ENCODE measurements around the gene TLR2. TPM values are rescaled to one million over a fixed set of nuclear protein-coding genes. Genes with fewer than 3 reads are reported as not detected.

TLR2 gene
- total and polyA plus RNA-seq, 2 experiments from 2014 or later, result 0.63 to 1.2 TPM

- TF ChIP-seq CREB1 (CRISPR knock-in tag; IDR thresholded peaks at IDR 0.05; ENCODE audit: low read depth) (no peak), ZNF331 (CRISPR knock-in tag; IDR thresholded peaks at IDR 0.05; ENCODE audit: low read depth) (no peak), REST (IDR thresholded peaks at IDR 0.05; ENCODE audit: unreplicated experiment) (no peak), ETS1 (IDR thresholded peaks at IDR 0.05) (no peak), EZH2 (IDR thresholded peaks at IDR 0.05; ENCODE audit: low read depth, unreplicated experiment) (no peak), POLR2AphosphoS5 (IDR thresholded peaks at IDR 0.05; ENCODE audit: low read depth) (no peak), ZNF462 (CRISPR knock-in tag; IDR thresholded peaks at IDR 0.05) (no peak), NANOG (IDR thresholded peaks at IDR 0.05; ENCODE audit: borderline replicate concordance) (no peak), STAT1 (IDR thresholded peaks at IDR 0.05; ENCODE audit: unreplicated experiment) (no peak)
- TF ChIP-seq, protein P1, sequence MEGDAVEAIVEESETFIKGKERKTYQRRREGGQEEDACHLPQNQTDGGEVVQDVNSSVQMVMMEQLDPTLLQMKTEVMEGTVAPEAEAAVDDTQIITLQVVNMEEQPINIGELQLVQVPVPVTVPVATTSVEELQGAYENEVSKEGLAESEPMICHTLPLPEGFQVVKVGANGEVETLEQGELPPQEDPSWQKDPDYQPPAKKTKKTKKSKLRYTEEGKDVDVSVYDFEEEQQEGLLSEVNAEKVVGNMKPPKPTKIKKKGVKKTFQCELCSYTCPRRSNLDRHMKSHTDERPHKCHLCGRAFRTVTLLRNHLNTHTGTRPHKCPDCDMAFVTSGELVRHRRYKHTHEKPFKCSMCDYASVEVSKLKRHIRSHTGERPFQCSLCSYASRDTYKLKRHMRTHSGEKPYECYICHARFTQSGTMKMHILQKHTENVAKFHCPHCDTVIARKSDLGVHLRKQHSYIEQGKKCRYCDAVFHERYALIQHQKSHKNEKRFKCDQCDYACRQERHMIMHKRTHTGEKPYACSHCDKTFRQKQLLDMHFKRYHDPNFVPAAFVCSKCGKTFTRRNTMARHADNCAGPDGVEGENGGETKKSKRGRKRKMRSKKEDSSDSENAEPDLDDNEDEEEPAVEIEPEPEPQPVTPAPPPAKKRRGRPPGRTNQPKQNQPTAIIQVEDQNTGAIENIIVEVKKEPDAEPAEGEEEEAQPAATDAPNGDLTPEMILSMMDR (conservative IDR thresholded peaks at IDR 0.05; ENCODE audit: low read depth in 2 of 2), result no peak
Measured at GRCh38 chr4:153635846-153636245, 48.2 kb upstream of the TLR2 start.

More at GRCh38 chr4:153635846-153636245, 48.2 kb upstream of the TLR2 start:
- Mint-ChIP-seq H3K36me3 (ENCODE audit: low read depth) (peaks cover 37% of the 10 kb centered on the region), H3K4me1 (peaks cover 7% of the 10 kb centered on the region), H3K27me3 (ENCODE audit: insufficient read depth, low read depth, poor library complexity) (peaks cover 5% of the 10 kb centered on the region), H3K4me3 (no peak overlapping the region), H3K27ac (no peak overlapping the region), H3K9me3 (no peaks in the 10 kb centered on the region)
- H3K27me3 ChIP-seq (ENCODE audit: insufficient read depth), result no peaks in the 10 kb centered on the region
- ATAC-seq, result no peak
- DNase-seq (ENCODE audit: low spot score), result no peak
- no peak overlapping the region for H3K27ac ChIP-seq (ENCODE audit: low read depth)
- H3K4me1 ChIP-seq (ENCODE audit: insufficient read depth), result no peaks in the 10 kb centered on the region
- no peaks in the 10 kb centered on the region for H4K20me1 ChIP-seq (replicated peaks; ENCODE audit: insufficient read depth)
- H3F3A ChIP-seq (replicated peaks; ENCODE audit: low read depth), result 0 out of 2 replicates have a peak, but pooled peaks cover 2% of the 10 kb centered on the region
- no peak overlapping the region for H3K4me2 ChIP-seq
- no peaks in the 10 kb centered on the region for H3K79me2 ChIP-seq (replicated peaks; ENCODE audit: insufficient read depth)
- H3K36me3 ChIP-seq (ENCODE audit: insufficient read depth), result peaks cover 14% of the 10 kb centered on the region; the same call in 1 of the 2 replicates
- H3K4me3 ChIP-seq, result no peak overlapping the region
- H3K9me2 ChIP-seq (ENCODE audit: insufficient read depth), result no peaks in the 10 kb centered on the region
- no peak overlapping the region for H2AFZ ChIP-seq

Data from GM23338 (cell line).